Neural progenitor cell (in vitro differentiated cells): ENCODE results near the gene THAP10.

Experiments
- CTCF ChIP-seq: fragments of 200-600 bp; sonication (generic); IDR thresholded peaks from 2 replicates; pipeline ENCODE4 v1.5.1; 2017; ENCODE audit warnings: antibody characterized with exemption, mild to moderate bottlenecking
- EZH2phosphoT487 ChIP-seq: fragments of 200-600 bp; sonication (generic); IDR thresholded peaks from 2 replicates; pipeline ENCODE4 v1.6.1; 2017; ENCODE audit warnings: antibody characterized with exemption

- no peak for TF ChIP-seq CTCF
- no peak for TF ChIP-seq EZH2phosphoT487
Measured at GRCh38 chr15:70851889-70852288, 40.3 kb downstream of the THAP10 start.
